GM21619 (cell line): Measurements from ENCODE around the gene KAZN.

ENCODE experiments used
- ATAC-seq: cut with Tn5 transposase; IDR thresholded peaks from one replicate; pipeline ENCODE4 v1.9.1; 2021; ENCODE audit not compliant: unreplicated experiment

Gene KAZN

GRCh38 chr1:14924455-14925331 is 326.2 kb downstream of the KAZN start:
- no peak for ATAC-seq

DNA sequence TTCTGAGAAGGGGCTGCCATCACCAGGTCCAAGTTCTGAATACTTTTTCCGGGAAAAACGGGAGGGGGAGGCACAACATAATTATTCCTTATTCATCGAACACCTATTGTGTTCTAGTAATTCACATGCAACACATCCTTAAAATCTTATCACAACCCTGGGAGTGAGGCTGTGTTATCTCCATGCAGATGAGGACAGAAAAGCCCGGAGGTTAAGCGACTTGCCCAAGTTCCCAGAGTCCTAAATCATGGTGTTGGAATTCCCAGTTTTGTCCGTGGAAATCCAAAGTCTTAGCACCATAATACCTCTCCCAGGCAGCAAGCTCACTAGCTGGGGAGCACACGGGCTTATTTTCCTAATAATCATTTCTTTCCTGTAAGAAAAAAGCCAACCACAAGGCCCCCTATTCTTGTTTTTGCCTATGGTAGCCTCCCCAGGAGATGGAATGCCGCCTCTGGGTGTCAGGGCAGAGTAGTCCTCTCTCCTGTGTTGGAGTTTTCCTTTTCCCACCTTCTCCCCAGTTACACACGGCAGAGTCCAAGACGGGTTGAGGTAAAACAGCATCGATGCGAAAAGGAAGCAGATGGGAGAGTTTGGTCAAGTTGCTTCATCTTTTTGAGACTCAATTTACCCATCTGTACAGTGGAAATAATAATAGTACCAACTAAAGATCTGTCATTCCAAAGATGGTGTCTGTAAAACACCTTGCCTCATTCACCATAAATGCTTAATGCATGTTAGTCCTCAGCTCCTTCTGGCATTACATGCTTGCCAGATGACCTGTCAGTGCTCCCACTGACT is 327.1 kb downstream of the KAZN start:
- ATAC-seq = no peak

GRCh38 chr1:14926229-14926628 is 327.7 kb downstream of the KAZN start:
- ATAC-seq = no peak

GRCh38 chr1:14926818-14927575 is 328.5 kb downstream of the KAZN start:
- ATAC-seq = no peak

DNA sequence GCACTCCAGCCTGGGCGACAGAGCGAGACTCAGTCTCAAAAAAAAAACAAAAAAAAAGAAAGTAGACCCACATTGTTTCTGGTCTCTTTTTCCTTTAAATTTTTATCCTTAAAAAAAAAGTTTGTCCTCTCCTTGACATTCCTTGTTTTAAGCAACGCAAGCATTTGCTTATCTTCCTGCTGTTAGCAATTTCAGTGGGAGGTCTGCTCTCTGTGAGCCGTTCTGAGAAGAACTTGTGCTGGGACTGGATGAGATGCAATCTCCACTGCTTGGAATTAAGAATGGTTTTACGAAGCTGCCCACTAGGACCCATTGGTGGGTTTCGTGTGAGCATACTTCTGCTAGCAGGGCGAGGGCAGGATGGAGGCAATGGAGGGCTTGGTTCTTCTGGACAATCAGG is 329.9 kb downstream of the KAZN start:
- ATAC-seq = no peak

DNA sequence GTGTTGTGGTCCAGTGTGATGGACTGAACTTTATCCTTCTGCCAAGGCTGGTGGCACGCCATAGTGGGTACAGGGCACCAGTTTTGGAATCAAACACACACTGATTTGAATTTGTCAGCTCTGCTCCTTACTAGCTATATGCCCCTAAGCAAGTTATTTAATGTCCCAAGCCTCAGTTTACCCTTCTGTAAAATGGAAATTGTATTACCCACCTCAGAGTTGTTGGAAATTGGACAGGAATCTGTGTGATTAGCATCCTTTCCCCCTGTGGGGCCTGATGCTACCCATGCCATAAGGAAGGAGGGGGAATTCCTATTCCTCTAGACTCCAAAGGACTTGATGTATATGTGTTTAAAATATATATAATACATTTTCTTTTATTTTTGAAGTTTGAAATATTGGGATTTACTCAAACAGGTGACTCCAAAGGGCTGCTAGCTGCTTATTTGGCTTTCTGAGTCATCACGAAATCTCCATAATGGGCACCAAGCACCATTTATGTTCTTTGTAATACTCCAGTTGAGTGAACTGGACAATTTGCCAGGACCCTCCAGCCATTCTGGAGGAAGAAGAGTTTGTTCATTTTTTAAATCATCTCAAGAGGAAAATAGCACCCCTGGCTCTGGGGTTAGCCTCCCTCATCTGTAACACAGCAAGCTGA is 330.5 kb downstream of the KAZN start:
- ATAC-seq = no peak

DNA sequence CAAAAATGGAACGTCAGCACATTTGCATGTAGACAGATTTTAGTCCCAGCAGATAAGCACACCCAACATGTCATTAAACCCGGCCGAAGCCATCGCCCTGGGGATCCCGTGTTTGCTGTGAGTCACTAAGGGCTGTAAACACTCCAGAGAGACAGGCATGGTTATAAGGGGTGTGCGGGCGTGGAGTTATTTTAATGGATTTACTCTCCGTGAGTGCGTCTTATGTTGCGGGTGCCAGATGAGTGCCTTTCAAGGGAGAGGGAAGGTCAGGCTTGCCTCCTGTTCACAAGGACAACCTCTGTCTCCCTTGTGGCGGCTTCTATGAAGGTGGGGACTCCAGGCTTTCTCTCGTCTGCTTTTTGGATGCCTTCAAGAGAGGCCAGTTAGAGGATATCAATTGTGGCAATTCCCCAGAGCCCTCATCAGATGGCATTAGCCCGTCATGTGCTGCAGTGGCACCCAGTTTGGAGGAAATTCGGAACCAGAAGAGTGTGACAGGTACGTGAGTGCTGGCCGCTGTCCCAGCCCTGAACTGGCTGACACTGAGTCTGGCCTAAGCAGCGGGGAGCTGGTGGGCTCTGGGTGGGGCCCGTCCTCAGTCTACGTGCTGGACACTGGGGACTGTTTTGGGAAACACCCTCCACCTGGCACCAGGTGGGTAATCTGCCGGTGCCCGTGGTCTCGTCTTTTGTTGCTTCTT is 331.2 kb downstream of the KAZN start:
- ATAC-seq = no peak

DNA sequence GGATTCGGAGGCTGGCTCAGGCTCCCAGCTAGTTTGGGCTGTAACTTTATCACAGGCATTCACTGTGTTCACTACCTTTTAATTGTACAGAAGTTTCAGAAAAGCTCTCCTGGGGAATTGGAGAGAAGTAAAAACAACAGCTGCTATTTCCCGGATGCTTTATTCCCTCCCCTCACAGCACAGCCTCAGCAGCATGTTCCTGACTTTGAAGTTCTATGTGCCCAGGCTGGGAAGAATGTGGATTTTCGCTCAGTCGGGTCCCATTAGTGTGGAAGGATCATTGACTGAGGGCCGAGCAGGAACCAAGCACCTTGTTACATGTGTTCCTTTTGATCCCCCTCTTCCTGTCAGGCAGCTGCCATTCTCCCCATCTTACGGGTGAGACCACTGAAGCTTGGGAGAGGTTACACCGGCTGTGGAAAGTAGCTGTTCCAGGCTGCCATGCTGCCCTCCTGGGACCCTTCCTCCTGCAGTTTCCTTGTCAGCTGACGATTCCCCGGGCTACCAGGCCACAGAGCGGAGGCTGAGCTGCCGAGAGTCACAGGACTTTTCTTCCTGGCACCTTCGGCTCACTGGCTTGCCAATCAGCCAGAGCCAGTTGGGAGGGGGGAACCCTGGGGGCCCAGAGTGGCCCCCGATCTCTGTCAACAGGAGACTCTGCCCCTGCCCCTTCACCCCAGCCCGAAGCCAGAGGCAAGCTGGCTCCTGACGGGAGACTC is 331.9 kb downstream of the KAZN start:
- ATAC-seq = no peak

DNA sequence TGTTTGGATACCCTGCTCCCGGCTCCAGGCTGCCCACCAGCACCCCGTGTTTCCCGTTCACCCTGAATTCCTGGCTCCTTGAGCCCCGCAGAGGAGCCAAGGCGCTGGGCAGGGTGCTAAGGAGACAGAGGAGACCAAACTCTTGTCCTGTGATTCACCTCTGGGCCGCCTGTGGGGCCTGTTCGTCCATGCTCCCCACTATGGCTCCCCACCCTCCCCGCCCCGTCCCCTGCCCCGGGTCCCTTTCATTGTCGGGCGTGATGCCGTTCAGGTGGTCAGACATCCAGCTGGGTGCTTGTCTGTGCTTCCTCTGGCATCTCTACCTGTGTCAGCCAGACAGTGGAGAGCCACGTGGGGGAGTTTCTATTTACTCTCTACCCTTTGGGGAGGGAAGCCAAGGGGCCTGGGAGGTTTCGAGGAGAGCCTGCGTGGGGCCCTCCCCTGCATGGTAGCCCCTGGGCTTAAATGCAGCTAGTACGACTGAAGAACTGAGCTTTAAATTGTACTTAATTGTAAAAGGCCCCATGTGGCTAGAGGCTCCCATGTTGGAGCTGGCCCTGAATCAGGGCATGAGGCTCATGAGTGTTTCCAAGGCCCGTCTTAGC is 333.7 kb downstream of the KAZN start:
- ATAC-seq = no peak

- ATAC-seq = no peak
Observed at GRCh38 chr1:14934867-14935266, 336.4 kb downstream of the KAZN start.

GRCh38 chr1:14936815-14937214 is 338.3 kb downstream of the KAZN start:
- ATAC-seq = no peak

DNA sequence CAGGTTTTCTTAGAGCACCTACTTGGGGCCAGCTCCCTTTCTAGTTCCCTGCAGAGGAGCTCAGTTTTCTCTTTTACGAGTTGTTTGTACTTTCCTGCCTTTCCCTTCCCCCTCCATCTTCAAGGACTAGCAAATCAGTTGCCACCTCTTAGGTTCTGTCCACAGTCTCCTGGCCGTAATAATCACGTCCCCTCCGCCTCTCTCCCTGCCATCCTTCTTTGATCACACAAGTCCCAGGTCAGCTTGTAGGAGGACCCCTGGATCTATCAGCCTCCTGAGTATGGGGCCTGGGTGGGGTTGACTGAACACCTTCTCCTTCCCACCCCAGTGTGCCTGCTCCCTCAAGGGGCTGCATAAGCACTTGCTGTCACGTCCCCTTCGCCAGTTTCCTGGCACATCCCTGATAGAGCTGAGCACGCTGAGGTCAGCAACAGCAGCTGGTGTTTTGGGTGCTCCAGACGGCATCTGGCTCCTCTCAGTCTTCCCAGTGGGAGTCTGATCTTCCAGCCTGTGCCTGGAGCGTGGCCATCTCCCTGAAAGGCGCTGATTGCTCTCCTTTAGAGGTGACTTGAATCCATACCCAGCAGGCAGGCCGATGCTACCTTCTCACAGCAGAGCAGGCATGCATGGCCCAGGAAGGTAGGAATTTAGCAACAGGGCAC is 338.9 kb downstream of the KAZN start:
- ATAC-seq = no peak

GRCh38 chr1:14939527-14940284 is 341.2 kb downstream of the KAZN start:
- no peak for ATAC-seq

DNA sequence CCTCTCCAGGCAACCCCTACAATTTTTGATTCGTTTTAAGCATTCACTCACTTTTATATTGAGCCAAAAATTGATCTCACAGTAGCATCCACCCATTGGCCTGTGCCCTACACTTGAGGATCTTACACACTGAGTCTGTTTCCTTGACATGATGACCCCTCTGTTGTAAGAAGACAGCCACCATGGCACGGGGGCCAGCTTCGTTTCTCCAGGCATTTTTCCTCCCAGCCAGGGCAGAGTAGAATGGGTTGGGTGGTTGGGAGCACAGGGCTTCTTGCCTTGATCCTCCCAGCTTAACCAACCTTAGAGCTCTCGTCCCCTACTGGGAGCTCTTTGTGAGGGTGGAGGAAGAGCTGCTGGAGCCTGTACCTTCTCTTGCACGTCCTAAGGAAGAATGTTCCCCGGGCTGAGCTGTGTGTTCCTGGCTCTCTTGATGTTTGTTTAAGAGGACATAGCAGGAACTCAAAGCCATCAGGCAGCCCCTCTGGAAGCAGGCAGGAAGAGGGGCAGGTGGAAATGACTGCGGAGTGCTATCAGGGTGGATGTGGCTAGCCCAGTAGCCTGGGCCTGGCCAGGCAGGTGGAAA is 341.9 kb downstream of the KAZN start:
- no peak for ATAC-seq

- no peak for ATAC-seq
Observed at GRCh38 chr1:14941864-14942263, 343.4 kb downstream of the KAZN start.

GRCh38 chr1:14944471-14944985 is 346.0 kb downstream of the KAZN start:
- no peak for ATAC-seq
